ENCODE results near the gene RNASE7. TPM values are rescaled to one million over a fixed set of nuclear protein-coding genes. Genes with fewer than 3 reads are reported as not detected.

The RNASE7 gene
- total RNA-seq, 1 donor from 2014 or later = not detected

- intact Hi-C loops (cut with DNase I) = no loop called here
- Histone ChIP-seq H3K27ac (no peak overlapping the region), H3K36me3 (no peaks in the 10 kb centered on the region), H3K27me3 (no peaks in the 10 kb centered on the region), H3K4me3 (no peak overlapping the region), H3K9me3 (no peaks in the 10 kb centered on the region), H3K4me1 (no peaks in the 10 kb centered on the region)
- no peak for ATAC-seq
- DNase-seq = no peak
- no peak for TF ChIP-seq CTCF (IDR thresholded peaks at IDR 0.05)
These were observed 18.6 kb downstream of the RNASE7 start for GRCh38 chr14:21060614-21061346.

GRCh38 chr14:21061347-21061668 lies 19.1 kb downstream of the RNASE7 start:
- DNase-seq (no peak), ATAC-seq (no peak)
- Histone ChIP-seq H3K4me3 (no peak overlapping the region), H3K4me1 (no peaks in the 10 kb centered on the region), H3K27me3 (no peaks in the 10 kb centered on the region), H3K27ac (no peak overlapping the region), H3K36me3 (no peaks in the 10 kb centered on the region), H3K9me3 (no peaks in the 10 kb centered on the region)
- no peak for TF ChIP-seq CTCF (IDR thresholded peaks at IDR 0.05)
- intact Hi-C loops (cut with DNase I) = no loop called here

- no peaks in the 10 kb centered on the region for H3K36me3 ChIP-seq
- H3K9me3 ChIP-seq = no peaks in the 10 kb centered on the region
- ATAC-seq (no peak), DNase-seq (no peak)
- intact Hi-C loops (cut with DNase I) = no loop called here
- peaks cover under 1% of the 10 kb centered on the region for H3K4me1 ChIP-seq
- TF ChIP-seq CTCF (IDR thresholded peaks at IDR 0.05) = no peak
- H3K27me3 ChIP-seq = no peaks in the 10 kb centered on the region
- no peak overlapping the region for H3K4me3 ChIP-seq
- no peak overlapping the region for H3K27ac ChIP-seq
These were observed 21.3 kb downstream of the RNASE7 start for GRCh38 chr14:21063479-21063878.

GRCh38 chr14:21066882-21067502 lies 24.8 kb downstream of the RNASE7 start:
- intact Hi-C loops (cut with DNase I) = no loop called here
- peaks cover 24% of the 10 kb centered on the region for H3K4me1 ChIP-seq
- H3K9me3 ChIP-seq = no peaks in the 10 kb centered on the region
- no peak for TF ChIP-seq CTCF (IDR thresholded peaks at IDR 0.05)
- H3K27me3 ChIP-seq = no peaks in the 10 kb centered on the region
- DNase-seq (no peak), ATAC-seq (no peak)
- H3K36me3 ChIP-seq = no peaks in the 10 kb centered on the region
- H3K4me3 ChIP-seq = no peak overlapping the region
- no peak overlapping the region for H3K27ac ChIP-seq

GRCh38 chr14:21068521-21069387 lies 26.6 kb downstream of the RNASE7 start:
- intact Hi-C loops (cut with DNase I) = no loop called here
- no peak for DNase-seq
- Histone ChIP-seq H3K4me3 (peak overlapping the region; percentile 70), H3K36me3 (no peaks in the 10 kb centered on the region), H3K4me1 (peaks cover 26% of the 10 kb centered on the region), H3K9me3 (no peaks in the 10 kb centered on the region), H3K27me3 (no peaks in the 10 kb centered on the region), H3K27ac (peak overlapping the region; percentile 65)
- peak; percentile 54 for ATAC-seq
- TF ChIP-seq CTCF (IDR thresholded peaks at IDR 0.05) = peak; percentile 69
